ENCODE measurements around the gene SPTAN1. TPM values are rescaled to one million over a fixed set of nuclear protein-coding genes. Genes with fewer than 3 reads are reported as not detected.
"Not testable (repeated sequence)": the region's sequence is repeated elsewhere in the genome, so short reads cannot be mapped to it uniquely, and the experiment has no call there.

The SPTAN1 gene
- total and polyA plus RNA-seq, 4 experiments from 2014 or later: 14.0 to 595 (median 394) TPM

DNA sequence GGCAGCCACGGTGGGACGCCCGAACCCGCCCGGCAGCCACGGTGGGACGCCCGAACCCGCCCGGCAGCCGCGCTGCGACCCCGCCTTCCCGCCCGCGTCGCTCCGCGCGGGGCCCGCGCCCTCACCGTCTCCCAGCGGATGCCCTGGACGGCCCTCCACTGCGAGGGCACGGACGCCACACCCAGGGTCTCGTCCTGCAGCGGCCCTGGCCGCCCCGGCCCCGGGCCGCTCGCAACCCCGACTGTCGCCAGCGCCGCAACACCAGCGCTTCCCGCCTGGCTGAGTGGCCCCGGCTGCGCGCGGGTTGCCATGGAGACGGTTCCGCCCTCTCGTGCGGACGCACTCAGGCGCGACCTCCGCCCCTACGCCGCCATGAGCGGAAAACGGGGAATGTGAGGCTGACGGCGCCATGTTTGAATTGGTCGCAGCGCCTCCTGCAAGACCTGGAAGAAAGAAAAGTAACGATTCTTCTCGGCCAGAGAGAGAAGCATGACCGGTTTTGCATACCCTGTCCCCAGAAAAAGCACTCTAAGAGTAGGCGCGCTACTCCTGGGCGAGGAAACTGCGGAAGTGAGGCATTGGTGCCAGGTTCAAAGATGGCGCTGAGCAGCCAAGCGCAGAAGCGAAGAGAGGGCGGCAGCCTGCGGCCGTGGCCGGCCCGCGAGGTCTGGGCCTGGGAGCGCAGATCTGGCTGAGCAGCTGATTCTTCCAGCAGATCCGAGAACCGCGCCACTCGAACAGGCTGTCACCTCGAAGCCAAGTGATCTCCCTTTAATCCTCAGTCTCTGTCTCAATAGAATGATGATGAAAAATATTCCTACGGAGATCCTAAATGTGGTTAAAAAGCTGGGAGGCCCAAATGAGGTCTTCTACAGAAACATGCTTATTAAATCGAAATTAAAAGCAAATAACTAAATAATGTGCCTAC is 104.3 kb downstream of the SPTAN1 start, which contains the start of gene DYNC2I2:
DYNC2I2 (minus strand) TSS at position 432 of the 928 bp plus-strand sequence; CDS start at position 311, 121 bp downstream.
- H3K4me3 ChIP-seq (ENCODE audit: low read length in 2 of 2): peak within 1 kb of the TSS; percentile 95 to 98
- POLR2A ChIA-PET (ENCODE audit: partially characterized antibody): interaction anchor here (0.6 to 2.5 kb wide), 8 partner anchors 13 to 162 kb away, joined by 3 to 24 read pairs (median 6); partner anchors contain the start of genes ENDOG, SET, SPTAN1 and ZDHHC12

DNA sequence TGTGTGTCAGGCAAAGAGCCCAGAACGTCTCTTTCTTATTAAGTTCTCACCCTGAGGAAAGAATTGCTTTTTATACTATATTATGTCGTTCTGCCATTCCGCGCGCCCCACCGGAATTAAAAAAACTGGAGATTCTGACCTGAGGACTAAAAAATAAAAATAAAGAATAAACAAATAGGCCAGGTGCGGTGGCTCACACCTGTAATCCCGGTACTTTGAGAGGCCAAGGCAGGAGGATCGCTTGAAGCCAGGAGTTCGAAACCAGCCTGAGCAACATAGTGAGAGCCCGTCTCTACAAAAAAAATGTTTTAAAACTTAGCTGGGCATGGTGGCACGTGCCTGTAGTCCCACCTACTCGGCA is 104.9 kb downstream of the SPTAN1 start:
- POLR2A ChIA-PET (ENCODE audit: partially characterized antibody): interaction anchor here (0.6 to 2.5 kb wide), 8 partner anchors 12 to 161 kb away, joined by 3 to 24 read pairs (median 6); partner anchors contain the start of genes ENDOG, SET, SPTAN1 and ZDHHC12
- no peaks in the 10 kb centered on the region for H3K27me3 Mint-ChIP-seq

More for the DNA sequence above, 104.3 kb downstream of the SPTAN1 start, which contains the start of gene DYNC2I2:
- no peaks in the 10 kb centered on the region for H3K36me3 ChIP-seq (ENCODE audit: insufficient read depth, low read length)
- peaks cover 0 to 2% of the 10 kb centered on the region in 2 donors for H3K36me3 Mint-ChIP-seq
- no peaks in the 10 kb centered on the region for H3K9me3 ChIP-seq (ENCODE audit: control insufficient read depth in 1 of 2, low read length in 2 of 2)
- H3K27me3 Mint-ChIP-seq: no peaks in the 10 kb centered on the region
- peak; percentile 95 to 96 (median 96) for DNase-seq
- H3K4me1 Mint-ChIP-seq: peaks cover 2 to 15% (median 6%) of the 10 kb centered on the region in 4 donors
- H3K4me1 ChIP-seq (ENCODE audit: insufficient read depth, low read length): peaks cover 8% of the 10 kb centered on the region
- peak within 1 kb of the TSS; percentile 95 to 100 (median 99) for H3K27ac Mint-ChIP-seq
- peak within 1 kb of the TSS; percentile 95 for H3K27ac ChIP-seq (ENCODE audit: low read depth, low read length)
- no peaks in the 10 kb centered on the region for H3K27me3 ChIP-seq (ENCODE audit: insufficient read depth, low read length)
- H3K9me3 Mint-ChIP-seq: no peaks in the 10 kb centered on the region
- intact Hi-C loops (cut with micrococcal nuclease): loop anchor here (1.0 to 2.0 kb wide), 7 partner anchors 28 to 292 kb away; partner anchors contain the start of genes GLE1, SET, TBC1D13 and ZDHHC12
- H3K4me3 Mint-ChIP-seq: peak within 1 kb of the TSS; percentile 91 to 98 (median 94)
- CTCF ChIA-PET (ENCODE audit: partially characterized antibody): interaction anchor here (0.6 kb wide), 1 partner anchor 9 kb away, joined by 3 read pairs; no protein-coding TSS in a partner anchor

DNA sequence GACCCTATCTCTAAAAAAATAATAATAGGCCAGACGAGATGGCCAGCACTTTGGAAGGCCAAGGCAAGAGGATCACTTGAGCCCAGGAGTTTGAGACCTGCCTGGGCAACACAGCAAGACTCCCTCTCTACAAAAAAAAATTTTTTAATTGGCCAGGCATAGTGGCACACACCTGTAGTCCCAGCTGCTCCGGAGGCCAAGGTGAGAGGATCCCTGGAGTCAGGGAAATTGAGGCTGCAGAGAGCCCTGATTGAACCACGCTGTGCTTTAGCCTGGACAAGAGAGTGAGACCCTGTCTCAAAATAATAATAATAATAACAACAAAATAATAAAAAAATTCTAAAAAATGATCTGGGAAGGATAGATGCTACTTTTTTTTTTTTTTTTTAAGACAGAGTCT is 105.4 kb downstream of the SPTAN1 start:
- no peaks in the 10 kb centered on the region for H3K9me3 Mint-ChIP-seq
- intact Hi-C loops (cut with micrococcal nuclease): loop anchor here (2.0 kb wide), 2 partner anchors 129 to 291 kb away; partner anchors contain the start of gene TBC1D13
- no peak for DNase-seq
- no peaks in the 10 kb centered on the region for H3K27me3 Mint-ChIP-seq
- Histone ChIP-seq H3K27ac (ENCODE audit: low read depth, low read length) (peak overlapping the region; percentile 95), H3K9me3 (ENCODE audit: control insufficient read depth in 1 of 2, low read length in 2 of 2) (no peaks in the 10 kb centered on the region), H3K36me3 (ENCODE audit: insufficient read depth, low read length) (no peaks in the 10 kb centered on the region), H3K27me3 (ENCODE audit: insufficient read depth, low read length) (no peaks in the 10 kb centered on the region), H3K4me3 (ENCODE audit: low read length in 2 of 2) (no peak overlapping the region), H3K4me1 (ENCODE audit: insufficient read depth, low read length) (peaks cover 8% of the 10 kb centered on the region)
- peaks cover 0 to 2% of the 10 kb centered on the region in 2 donors for H3K36me3 Mint-ChIP-seq
- POLR2A ChIA-PET (ENCODE audit: partially characterized antibody): interaction anchor here (1.1 to 2.5 kb wide), 5 partner anchors 27 to 114 kb away, joined by 4 to 24 read pairs (median 16); partner anchors contain the start of genes SET, ZDHHC12 and ZER1
- H3K4me3 Mint-ChIP-seq: peak overlapping the region in 3 of 8 donors; percentile 3 to 93 (median 11)
- H3K4me1 Mint-ChIP-seq: peaks cover 2 to 15% (median 6%) of the 10 kb centered on the region in 4 donors
- peak overlapping the region in 3 of 7 donors; percentile 48 to 99 (median 95) for H3K27ac Mint-ChIP-seq
- CTCF ChIA-PET (ENCODE audit: partially characterized antibody): no interaction called here

More for the DNA sequence above, 104.9 kb downstream of the SPTAN1 start:
- H3K27ac ChIP-seq (ENCODE audit: low read depth, low read length): peak overlapping the region; percentile 95
- H3K27me3 ChIP-seq (ENCODE audit: insufficient read depth, low read length): no peaks in the 10 kb centered on the region
- peak overlapping the region; percentile 95 to 98 for H3K4me3 ChIP-seq (ENCODE audit: low read length in 2 of 2)
- H3K4me3 Mint-ChIP-seq: peak overlapping the region; percentile 91 to 98 (median 94)
- H3K36me3 Mint-ChIP-seq: peaks cover 0 to 2% of the 10 kb centered on the region in 2 donors
- peaks cover 2 to 15% (median 6%) of the 10 kb centered on the region in 4 donors for H3K4me1 Mint-ChIP-seq
- DNase-seq: no peak
- H3K36me3 ChIP-seq (ENCODE audit: insufficient read depth, low read length): no peaks in the 10 kb centered on the region
- peaks cover 8% of the 10 kb centered on the region for H3K4me1 ChIP-seq (ENCODE audit: insufficient read depth, low read length)
- CTCF ChIA-PET (ENCODE audit: partially characterized antibody): no interaction called here
- no peaks in the 10 kb centered on the region for H3K9me3 ChIP-seq (ENCODE audit: control insufficient read depth in 1 of 2, low read length in 2 of 2)
- peak overlapping the region; percentile 95 to 100 (median 99) for H3K27ac Mint-ChIP-seq
- intact Hi-C loops (cut with micrococcal nuclease): loop anchor here (2.0 kb wide), 2 partner anchors 129 to 291 kb away; partner anchors contain the start of gene TBC1D13
- no peaks in the 10 kb centered on the region for H3K9me3 Mint-ChIP-seq

DNA sequence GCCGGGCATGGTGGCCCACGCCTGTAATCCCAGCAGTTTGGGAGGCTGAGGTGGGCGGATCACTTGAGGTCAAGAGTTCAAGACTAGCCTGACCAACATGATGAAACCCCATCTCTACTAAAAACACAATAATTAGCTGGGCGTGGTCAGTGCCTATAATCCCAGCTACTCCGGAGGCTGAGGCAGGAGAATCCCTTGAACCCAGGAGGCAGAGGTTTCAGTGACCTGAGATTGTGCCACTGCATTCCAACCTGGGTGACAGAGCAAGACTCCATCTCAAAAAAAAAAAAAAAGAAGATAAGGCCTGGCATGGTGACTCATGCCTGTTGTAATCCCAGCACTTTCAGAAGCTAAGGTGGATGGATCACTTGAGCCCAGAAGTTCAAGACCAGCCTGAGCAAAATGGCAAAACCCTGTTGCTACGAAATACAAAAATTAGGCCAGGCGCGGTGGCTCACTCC is 114.1 kb downstream of the SPTAN1 start:
- H3K36me3 Mint-ChIP-seq; H3K27ac ChIP-seq (ENCODE audit: low read depth, low read length); H3K9me3 Mint-ChIP-seq; intact Hi-C loops (cut with micrococcal nuclease); H3K4me3 Mint-ChIP-seq; H3K36me3 ChIP-seq (ENCODE audit: insufficient read depth, low read length); H3K4me3 ChIP-seq (ENCODE audit: low read length in 2 of 2); H3K27ac Mint-ChIP-seq; H3K27me3 Mint-ChIP-seq; H3K4me1 Mint-ChIP-seq; POLR2A ChIA-PET (ENCODE audit: partially characterized antibody); H3K4me1 ChIP-seq (ENCODE audit: insufficient read depth, low read length); H3K9me3 ChIP-seq (ENCODE audit: control insufficient read depth in 1 of 2, low read length in 2 of 2); DNase-seq; H3K27me3 ChIP-seq (ENCODE audit: insufficient read depth, low read length); CTCF ChIA-PET (ENCODE audit: partially characterized antibody): not testable (repeated sequence)

DNA sequence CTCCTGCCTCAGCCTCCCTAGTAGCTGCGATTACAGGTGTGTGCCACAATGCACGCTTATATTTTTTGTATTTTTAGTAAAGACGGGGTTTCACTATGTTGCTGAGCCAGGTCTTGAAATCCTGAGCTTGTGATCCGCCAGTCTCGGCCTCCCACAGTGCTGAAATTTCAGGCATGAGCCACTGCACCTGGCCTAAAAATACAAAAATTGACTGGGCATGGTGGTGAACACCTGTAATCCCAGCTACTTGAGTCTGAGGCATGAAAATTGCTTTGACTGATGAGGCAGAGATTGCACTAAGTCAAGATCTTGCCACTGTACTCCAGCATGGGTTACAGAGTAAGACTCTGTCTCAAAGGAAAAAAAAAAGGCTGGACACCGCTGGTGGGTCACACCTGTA is 117.4 kb downstream of the SPTAN1 start:
- intact Hi-C loops (cut with micrococcal nuclease): no loop called here
- H3K4me3 ChIP-seq (ENCODE audit: low read length in 2 of 2): no peak overlapping the region
- no peaks in the 10 kb centered on the region for H3K36me3 Mint-ChIP-seq
- no peak for DNase-seq
- no peaks in the 10 kb centered on the region for H3K9me3 ChIP-seq (ENCODE audit: control insufficient read depth in 1 of 2, low read length in 2 of 2)
- ChIA-PET POLR2A (ENCODE audit: partially characterized antibody) (interaction anchor here (1.2 kb wide), 1 partner anchor 13 kb away, joined by 3 read pairs; no protein-coding TSS in a partner anchor), CTCF (ENCODE audit: partially characterized antibody) (no interaction called here)
- no peaks in the 10 kb centered on the region for H3K27me3 Mint-ChIP-seq
- no peak overlapping the region for H3K27ac Mint-ChIP-seq
- no peaks in the 10 kb centered on the region for H3K36me3 ChIP-seq (ENCODE audit: insufficient read depth, low read length)
- no peaks in the 10 kb centered on the region for H3K9me3 Mint-ChIP-seq
- H3K4me1 Mint-ChIP-seq: no peaks in the 10 kb centered on the region
- H3K27me3 ChIP-seq (ENCODE audit: insufficient read depth, low read length): no peaks in the 10 kb centered on the region
- no peak overlapping the region for H3K4me3 Mint-ChIP-seq
- H3K4me1 ChIP-seq (ENCODE audit: insufficient read depth, low read length): no peaks in the 10 kb centered on the region
- no peak overlapping the region for H3K27ac ChIP-seq (ENCODE audit: low read depth, low read length)

DNA sequence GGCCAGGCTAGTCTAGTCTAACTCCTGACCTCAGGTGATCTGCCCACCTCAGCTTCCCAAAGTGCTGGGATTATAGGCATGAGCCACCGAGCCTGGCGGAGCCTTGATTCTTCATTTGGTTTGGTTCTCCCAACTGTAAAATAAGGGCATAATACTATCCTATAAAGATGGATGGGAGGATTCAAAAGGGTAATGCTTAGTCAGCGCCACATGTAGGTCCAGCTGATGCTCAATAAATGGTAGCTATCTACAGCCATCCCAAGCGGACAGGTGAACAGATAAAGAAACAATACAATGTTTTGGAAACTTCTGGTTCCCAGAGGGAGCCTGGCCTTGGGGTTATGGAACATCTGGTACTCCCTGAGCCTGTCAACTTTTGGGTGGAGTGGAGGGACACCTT is 123.0 kb downstream of the SPTAN1 start:
- no peaks in the 10 kb centered on the region for H3K4me1 ChIP-seq (ENCODE audit: insufficient read depth, low read length)
- H3K36me3 ChIP-seq (ENCODE audit: insufficient read depth, low read length): no peaks in the 10 kb centered on the region
- no peaks in the 10 kb centered on the region for H3K36me3 Mint-ChIP-seq
- H3K4me3 Mint-ChIP-seq: no peak overlapping the region
- DNase-seq: no peak
- H3K27ac ChIP-seq (ENCODE audit: low read depth, low read length): no peak overlapping the region
- H3K27me3 Mint-ChIP-seq: no peaks in the 10 kb centered on the region
- H3K9me3 ChIP-seq (ENCODE audit: control insufficient read depth in 1 of 2, low read length in 2 of 2): no peaks in the 10 kb centered on the region
- no peaks in the 10 kb centered on the region for H3K4me1 Mint-ChIP-seq
- H3K4me3 ChIP-seq (ENCODE audit: low read length in 2 of 2): no peak overlapping the region
- no peaks in the 10 kb centered on the region for H3K27me3 ChIP-seq (ENCODE audit: insufficient read depth, low read length)
- ChIA-PET CTCF (ENCODE audit: partially characterized antibody) (interaction anchor here (0.9 kb wide), 1 partner anchor 32 kb away, joined by 3 read pairs; no protein-coding TSS in a partner anchor), POLR2A (ENCODE audit: partially characterized antibody) (interaction anchor here (1.9 to 2.4 kb wide), 2 partner anchors 9 to 14 kb away, joined by 4 to 7 read pairs; no protein-coding TSS in a partner anchor)
- intact Hi-C loops (cut with micrococcal nuclease): no loop called here
- peak overlapping the region in 1 of 7 donors; percentile 83 for H3K27ac Mint-ChIP-seq
- no peaks in the 10 kb centered on the region for H3K9me3 Mint-ChIP-seq

All from CD4-positive, alpha-beta memory T cell (primary cell).